Measurements from ENCODE around the gene UAP1L1.

UAP1L1 gene

GRCh38 chr9:137110911-137111787 is 33.8 kb downstream of the UAP1L1 start:
- no peaks in the 10 kb centered on the region; the same call in 1 of the 2 replicates for H3K4me1 ChIP-seq (ENCODE audit: control insufficient read depth, insufficient read depth, low read length)
- H3K4me3 ChIP-seq (ENCODE audit: low read length): no peak overlapping the region
- H3K27ac ChIP-seq (ENCODE audit: low read length): no peak overlapping the region
- H3K36me3 ChIP-seq (ENCODE audit: control insufficient read depth, insufficient read depth, low read length): peaks cover 10% of the 10 kb centered on the region
- no peaks in the 10 kb centered on the region for H3K9me3 ChIP-seq (ENCODE audit: control insufficient read depth, insufficient read depth, low read length)
- WGBS (ENCODE audit: insufficient coverage, insufficient read length): no CpG with 5 or more reads among the region's 28 CpGs
- H3K27me3 ChIP-seq (ENCODE audit: control insufficient read depth, insufficient read depth, low read length): peaks cover 10% of the 10 kb centered on the region; the same call in 1 of the 2 replicates
- no peak for DNase-seq (ENCODE audit: low read depth, low spot score)

DNA sequence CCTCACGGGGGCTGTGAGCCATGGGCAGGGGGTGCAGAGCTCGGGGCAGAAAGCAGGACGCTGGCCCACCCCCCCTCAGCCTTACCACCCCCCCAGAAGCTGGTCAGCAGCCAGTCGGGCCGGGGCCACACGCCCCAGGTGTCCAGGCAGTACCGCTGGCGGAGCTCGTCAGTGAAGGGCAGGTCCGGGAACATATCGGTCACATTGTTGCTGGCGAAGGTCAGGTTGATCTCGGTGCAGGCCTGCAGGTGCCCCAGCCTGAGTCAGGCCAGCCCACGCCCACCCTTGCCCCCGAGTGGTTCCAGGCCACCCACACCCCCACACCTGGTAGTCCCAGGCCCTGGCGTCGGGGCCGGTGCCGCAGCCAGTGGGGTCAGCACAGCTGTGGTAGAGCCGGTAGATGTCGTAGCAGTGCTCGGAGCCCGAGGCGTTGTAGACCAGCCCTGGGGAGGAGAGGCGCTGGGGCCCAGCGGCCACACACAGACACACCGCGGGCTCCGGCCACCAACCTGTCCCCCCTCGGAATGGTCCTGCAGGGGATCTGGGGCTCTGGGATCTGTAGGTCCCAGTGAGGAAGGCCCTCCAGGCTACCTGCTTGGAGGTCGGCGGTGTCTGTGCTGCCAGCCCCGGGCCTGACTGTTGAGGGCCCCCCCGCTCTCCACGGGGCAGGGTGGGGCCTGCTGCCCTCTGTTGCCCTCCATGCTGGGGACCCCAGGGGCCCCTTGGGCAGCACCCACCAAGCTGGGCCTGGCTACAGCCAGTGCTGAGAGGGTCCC is 34.7 kb downstream of the UAP1L1 start:
- H3K4me3 ChIP-seq (ENCODE audit: low read length): no peak overlapping the region
- peaks cover 7% of the 10 kb centered on the region for H3K36me3 ChIP-seq (ENCODE audit: control insufficient read depth, insufficient read depth, low read length)
- H3K9me3 ChIP-seq (ENCODE audit: control insufficient read depth, insufficient read depth, low read length): no peaks in the 10 kb centered on the region
- H3K27ac ChIP-seq (ENCODE audit: low read length): no peak overlapping the region
- no peak for DNase-seq (ENCODE audit: low read depth, low spot score)
- H3K4me1 ChIP-seq (ENCODE audit: control insufficient read depth, insufficient read depth, low read length): no peaks in the 10 kb centered on the region; the same call in 1 of the 2 replicates
- no CpG with 5 or more reads among the region's 35 CpGs for WGBS (ENCODE audit: insufficient coverage, insufficient read length)
- H3K27me3 ChIP-seq (ENCODE audit: control insufficient read depth, insufficient read depth, low read length): peaks cover 11% of the 10 kb centered on the region; the same call in 1 of the 2 replicates

DNA sequence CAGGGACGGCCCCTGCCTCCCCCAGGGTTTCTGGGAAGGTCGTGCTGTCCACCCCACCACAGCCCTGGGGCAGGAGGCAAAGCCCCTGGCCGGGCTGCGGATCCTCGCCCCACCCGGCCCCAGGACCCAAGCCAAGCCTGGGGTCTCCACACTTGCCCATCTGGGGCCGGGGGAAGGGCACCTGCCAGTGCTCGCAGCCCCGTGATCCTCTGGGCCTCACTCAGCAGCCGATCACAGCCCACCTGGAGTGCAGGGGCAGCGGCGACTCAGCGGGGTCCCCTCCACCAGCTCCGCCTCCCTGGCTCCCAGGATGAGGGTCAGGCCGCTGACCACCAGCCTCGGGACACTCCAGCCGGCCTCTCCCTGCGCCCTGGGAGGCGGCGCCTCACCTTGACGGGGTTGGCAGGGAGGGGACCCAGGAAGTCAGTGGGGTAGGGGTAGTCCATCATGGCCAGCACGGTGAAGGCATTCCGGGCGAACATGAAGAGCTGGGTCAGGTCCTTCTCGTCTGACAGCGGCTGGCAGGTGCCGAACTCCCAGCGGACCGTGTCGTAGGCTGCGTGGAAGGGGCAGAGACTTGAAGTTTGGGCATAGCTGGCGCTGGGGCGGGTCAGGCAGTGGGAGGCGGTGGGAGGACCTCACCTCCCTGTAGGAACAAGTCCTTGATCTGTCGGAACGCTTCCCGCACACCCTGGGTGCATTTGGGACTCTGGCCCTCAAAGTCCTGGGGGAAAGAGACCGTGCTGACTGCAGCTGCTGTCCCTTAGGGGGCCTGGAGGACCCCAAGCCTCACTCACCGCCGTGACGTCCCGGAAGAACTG is 35.5 kb downstream of the UAP1L1 start:
- Histone ChIP-seq H3K4me3 (ENCODE audit: low read length) (no peak overlapping the region), H3K9me3 (ENCODE audit: control insufficient read depth, insufficient read depth, low read length) (no peaks in the 10 kb centered on the region), H3K4me1 (ENCODE audit: control insufficient read depth, insufficient read depth, low read length) (no peaks in the 10 kb centered on the region; the same call in 1 of the 2 replicates), H3K36me3 (ENCODE audit: control insufficient read depth, insufficient read depth, low read length) (peaks cover under 1% of the 10 kb centered on the region; the same call in 1 of the 2 replicates), H3K27me3 (ENCODE audit: control insufficient read depth, insufficient read depth, low read length) (peaks cover 11% of the 10 kb centered on the region; the same call in 1 of the 2 replicates), H3K27ac (ENCODE audit: low read length) (no peak overlapping the region)
- WGBS (ENCODE audit: insufficient coverage, insufficient read length): no CpG with 5 or more reads among the region's 42 CpGs
- no peak for DNase-seq (ENCODE audit: low read depth, low spot score)

GRCh38 chr9:137113385-137114159 is 36.3 kb downstream of the UAP1L1 start:
- H3K4me3 ChIP-seq (ENCODE audit: low read length): no peak overlapping the region
- no peaks in the 10 kb centered on the region; the same call in 1 of the 2 replicates for H3K4me1 ChIP-seq (ENCODE audit: control insufficient read depth, insufficient read depth, low read length)
- peaks cover 11% of the 10 kb centered on the region; the same call in 1 of the 2 replicates for H3K27me3 ChIP-seq (ENCODE audit: control insufficient read depth, insufficient read depth, low read length)
- no peaks in the 10 kb centered on the region for H3K9me3 ChIP-seq (ENCODE audit: control insufficient read depth, insufficient read depth, low read length)
- DNase-seq (ENCODE audit: low read depth, low spot score): no peak
- no CpG with 5 or more reads among the region's 66 CpGs for WGBS (ENCODE audit: insufficient coverage, insufficient read length)
- no peaks in the 10 kb centered on the region for H3K36me3 ChIP-seq (ENCODE audit: control insufficient read depth, insufficient read depth, low read length)
- no peak overlapping the region for H3K27ac ChIP-seq (ENCODE audit: low read length)

DNA sequence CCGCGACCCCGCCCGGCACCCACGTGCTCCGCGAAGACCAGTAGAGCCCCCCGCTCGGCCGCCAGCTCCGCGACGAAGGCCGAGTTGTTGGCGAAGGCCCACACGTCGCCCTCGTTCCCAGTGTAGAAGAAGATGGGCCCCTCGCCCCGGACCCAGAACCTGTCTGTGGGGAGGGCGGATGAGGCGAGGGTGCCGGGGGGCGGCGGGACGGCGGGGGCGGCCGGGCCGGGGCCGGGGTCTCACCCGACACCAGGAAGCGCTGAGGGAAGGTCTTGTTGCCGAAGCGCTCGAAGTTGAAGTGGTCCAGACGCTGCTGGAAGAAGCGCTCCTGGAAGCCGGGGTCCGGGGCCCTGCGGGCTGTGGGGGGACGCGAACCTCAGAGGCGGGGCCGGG is 36.9 kb downstream of the UAP1L1 start:
- Histone ChIP-seq H3K27me3 (ENCODE audit: control insufficient read depth, insufficient read depth, low read length) (peaks cover 11% of the 10 kb centered on the region; the same call in 1 of the 2 replicates), H3K36me3 (ENCODE audit: control insufficient read depth, insufficient read depth, low read length) (no peaks in the 10 kb centered on the region), H3K9me3 (ENCODE audit: control insufficient read depth, insufficient read depth, low read length) (no peaks in the 10 kb centered on the region), H3K4me3 (ENCODE audit: low read length) (peak overlapping the region; percentile 12; the same call in 1 of the 2 replicates), H3K4me1 (ENCODE audit: control insufficient read depth, insufficient read depth, low read length) (no peaks in the 10 kb centered on the region; the same call in 1 of the 2 replicates), H3K27ac (ENCODE audit: low read length) (no peak overlapping the region)
- no peak for DNase-seq (ENCODE audit: low read depth, low spot score)
- no CpG with 5 or more reads among the region's 45 CpGs for WGBS (ENCODE audit: insufficient coverage, insufficient read length)

DNA sequence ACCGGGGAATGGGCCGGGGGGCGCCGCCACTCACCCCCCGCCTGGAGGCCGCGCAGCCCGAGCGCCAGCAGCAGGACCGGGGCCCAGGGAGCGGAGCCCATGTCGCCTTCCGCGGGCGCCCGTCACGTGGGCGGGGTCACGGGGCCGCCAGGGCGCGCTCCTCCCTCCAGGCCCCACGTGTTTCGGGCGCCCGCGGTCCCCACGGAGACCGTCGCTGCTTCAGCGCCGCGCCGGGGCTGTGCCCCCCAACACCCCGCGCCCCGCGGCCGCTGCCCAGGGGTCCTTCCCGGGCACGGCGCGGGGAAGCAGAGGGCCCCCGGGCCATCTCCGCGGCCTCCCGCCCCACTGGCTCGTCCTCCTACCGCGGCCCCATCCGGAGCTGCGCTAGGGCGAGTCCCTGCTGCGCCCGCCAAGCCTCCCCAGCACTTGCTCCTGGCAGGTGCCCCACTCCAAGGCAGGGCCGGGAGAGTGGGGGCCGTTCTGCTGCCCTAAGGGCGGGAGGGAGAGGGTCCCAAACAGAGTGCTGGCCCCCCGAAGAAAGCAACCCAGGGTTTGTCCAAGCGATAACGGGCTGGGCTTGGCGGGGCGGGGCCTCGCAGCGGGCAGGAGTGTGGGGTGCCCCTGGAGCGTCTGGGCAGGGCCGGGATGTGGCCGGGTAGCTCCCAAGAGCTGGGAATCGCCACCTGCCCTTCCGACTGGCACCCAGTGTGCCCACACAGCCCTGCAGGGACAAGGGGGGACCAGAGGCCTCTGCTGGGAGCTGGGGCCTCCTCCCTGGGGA is 37.5 kb downstream of the UAP1L1 start, which contains the start of gene DPP7:
DPP7 (minus strand) TSS at position 121 of the 781 bp plus-strand sequence; CDS start at position 101, 20 bp downstream.
- H3K9me3 ChIP-seq (ENCODE audit: control insufficient read depth, insufficient read depth, low read length): no peaks in the 10 kb centered on the region
- H3K27ac ChIP-seq (ENCODE audit: low read length): no peak within 1 kb of the TSS
- WGBS (ENCODE audit: insufficient coverage, insufficient read length): no CpG with 5 or more reads among the region's 70 CpGs
- peaks cover 11% of the 10 kb centered on the region; the same call in 1 of the 2 replicates for H3K27me3 ChIP-seq (ENCODE audit: control insufficient read depth, insufficient read depth, low read length)
- peak within 1 kb of the TSS; percentile 12; the same call in 1 of the 2 replicates for H3K4me3 ChIP-seq (ENCODE audit: low read length)
- H3K4me1 ChIP-seq (ENCODE audit: control insufficient read depth, insufficient read depth, low read length): no peaks in the 10 kb centered on the region; the same call in 1 of the 2 replicates
- no peak for DNase-seq (ENCODE audit: low read depth, low spot score)
- no peaks in the 10 kb centered on the region for H3K36me3 ChIP-seq (ENCODE audit: control insufficient read depth, insufficient read depth, low read length)

DNA sequence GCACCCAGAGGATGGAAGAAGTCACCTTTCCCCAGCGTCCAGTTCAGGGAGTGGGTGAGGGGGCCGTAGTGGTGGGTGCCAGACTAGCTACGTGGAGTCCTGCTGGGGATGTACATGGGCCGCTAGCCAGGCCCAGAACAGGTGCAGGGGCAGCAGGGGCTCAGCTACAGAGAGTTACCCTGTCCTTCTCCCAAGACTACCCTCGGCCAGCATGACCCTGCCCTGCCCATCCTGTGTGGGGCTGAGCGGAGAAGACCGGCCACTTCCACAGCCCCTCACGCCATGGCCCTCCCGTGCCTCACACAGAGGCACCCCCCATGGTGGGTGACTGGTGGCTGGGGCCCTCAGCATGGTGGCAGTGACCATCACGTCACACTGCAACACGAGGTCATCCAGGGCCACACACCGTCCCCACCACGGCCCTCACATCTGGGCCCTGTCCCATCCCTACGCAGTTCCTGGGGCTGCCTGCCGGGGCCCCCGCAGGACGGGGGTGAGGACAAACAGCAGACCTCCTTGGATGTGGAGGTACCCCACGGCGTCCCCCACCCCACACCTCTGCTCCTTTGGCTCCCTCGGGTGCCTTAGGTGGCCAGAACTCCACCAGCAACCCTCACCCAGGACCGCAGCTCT is 38.2 kb downstream of the UAP1L1 start:
- no peak overlapping the region for H3K27ac ChIP-seq (ENCODE audit: low read length)
- no peaks in the 10 kb centered on the region for H3K9me3 ChIP-seq (ENCODE audit: control insufficient read depth, insufficient read depth, low read length)
- H3K4me1 ChIP-seq (ENCODE audit: control insufficient read depth, insufficient read depth, low read length): no peaks in the 10 kb centered on the region; the same call in 1 of the 2 replicates
- no peak for DNase-seq (ENCODE audit: low read depth, low spot score)
- no peaks in the 10 kb centered on the region for H3K36me3 ChIP-seq (ENCODE audit: control insufficient read depth, insufficient read depth, low read length)
- H3K4me3 ChIP-seq (ENCODE audit: low read length): no peak overlapping the region
- peaks cover 11% of the 10 kb centered on the region; the same call in 1 of the 2 replicates for H3K27me3 ChIP-seq (ENCODE audit: control insufficient read depth, insufficient read depth, low read length)
- WGBS (ENCODE audit: insufficient coverage, insufficient read length): no CpG with 5 or more reads among the region's 21 CpGs

GRCh38 chr9:137116027-137116507 is 38.8 kb downstream of the UAP1L1 start:
- Histone ChIP-seq H3K4me1 (ENCODE audit: control insufficient read depth, insufficient read depth, low read length) (no peaks in the 10 kb centered on the region; the same call in 1 of the 2 replicates), H3K27ac (ENCODE audit: low read length) (no peak overlapping the region), H3K4me3 (ENCODE audit: low read length) (no peak overlapping the region), H3K27me3 (ENCODE audit: control insufficient read depth, insufficient read depth, low read length) (peaks cover 11% of the 10 kb centered on the region; the same call in 1 of the 2 replicates), H3K36me3 (ENCODE audit: control insufficient read depth, insufficient read depth, low read length) (no peaks in the 10 kb centered on the region), H3K9me3 (ENCODE audit: control insufficient read depth, insufficient read depth, low read length) (no peaks in the 10 kb centered on the region)
- no CpG with 5 or more reads among the region's 6 CpGs for WGBS (ENCODE audit: insufficient coverage, insufficient read length)
- no peak for DNase-seq (ENCODE audit: low read depth, low spot score)

Data from iPS DF 6.9 (cell line).